ENCODE measurements around the gene FOXD2.

Gene FOXD2

DNA sequence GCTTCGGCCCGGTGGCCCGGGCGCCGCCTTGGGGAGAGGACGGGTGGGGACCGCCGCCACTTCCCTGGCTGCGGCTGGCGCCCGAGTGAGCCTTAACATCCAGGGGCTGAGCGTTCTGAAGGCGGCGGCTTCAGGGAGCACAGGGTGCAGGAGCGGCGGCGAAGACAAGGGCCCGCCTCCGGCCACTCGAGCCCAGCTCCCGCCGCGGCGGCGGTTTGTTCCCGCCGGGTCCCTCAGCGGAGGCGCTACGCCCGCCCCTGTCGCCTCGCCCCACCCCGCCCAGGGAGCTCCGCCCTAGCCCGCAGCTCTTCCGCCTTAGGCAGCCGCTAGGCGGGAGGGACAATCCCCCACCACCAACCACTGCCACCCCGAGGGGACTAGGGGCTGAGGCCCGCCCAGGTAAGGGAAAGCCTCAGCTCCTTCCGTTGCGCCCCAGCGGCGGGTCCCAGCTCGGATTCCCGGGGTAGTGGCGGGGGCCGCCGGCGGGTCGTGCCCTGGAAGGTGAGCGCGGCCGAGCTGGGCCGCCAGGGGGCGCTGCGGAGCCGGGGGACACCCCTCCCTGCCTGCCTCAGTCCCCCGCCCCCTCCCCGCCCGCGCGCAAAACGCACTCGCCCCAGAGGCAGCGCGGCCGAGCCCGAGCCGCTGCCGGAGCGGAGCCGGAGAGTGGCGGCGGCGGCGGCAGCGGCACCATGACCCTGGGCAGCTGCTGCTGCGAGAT is at the start of gene FOXD2:
TSS of gene FOXD2 (plus strand) at position 598 of the 718 bp plus-strand sequence. CDS start at position 690, 92 bp downstream.
- peak; percentile 71 for DNase-seq

- peak; percentile 15 for DNase-seq
Measured at GRCh38 chr1:47388891-47389238, 49.0 kb upstream of the FOXD2 start.

GRCh38 chr1:47389731-47390130 is 48.1 kb upstream of the FOXD2 start:
- DNase-seq: no peak

GRCh38 chr1:47390843-47391242 is 47.0 kb upstream of the FOXD2 start:
- DNase-seq: no peak

DNA sequence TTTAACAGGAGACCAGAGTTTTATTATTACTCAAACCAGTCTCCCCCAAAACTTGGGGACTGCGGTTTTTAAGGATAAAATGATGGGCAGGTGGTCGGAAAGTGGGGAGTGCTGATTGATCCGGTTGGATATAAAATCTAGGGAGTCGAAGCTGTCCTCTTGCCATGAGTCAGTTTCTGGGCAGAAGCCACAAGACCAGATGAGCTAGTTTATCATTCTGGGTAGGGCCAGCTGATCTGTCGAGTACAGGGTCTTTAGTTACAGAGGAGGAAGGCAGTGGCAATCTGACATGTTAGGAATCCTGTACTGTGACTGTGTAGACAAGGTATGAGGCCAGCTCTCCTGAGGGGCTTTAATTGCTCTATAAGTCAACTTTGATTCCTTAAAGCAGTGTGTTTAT is 44.7 kb upstream of the FOXD2 start:
- DNase-seq: no peak

GRCh38 chr1:47395433-47395832 is 42.4 kb upstream of the FOXD2 start:
- no peak for DNase-seq

DNA sequence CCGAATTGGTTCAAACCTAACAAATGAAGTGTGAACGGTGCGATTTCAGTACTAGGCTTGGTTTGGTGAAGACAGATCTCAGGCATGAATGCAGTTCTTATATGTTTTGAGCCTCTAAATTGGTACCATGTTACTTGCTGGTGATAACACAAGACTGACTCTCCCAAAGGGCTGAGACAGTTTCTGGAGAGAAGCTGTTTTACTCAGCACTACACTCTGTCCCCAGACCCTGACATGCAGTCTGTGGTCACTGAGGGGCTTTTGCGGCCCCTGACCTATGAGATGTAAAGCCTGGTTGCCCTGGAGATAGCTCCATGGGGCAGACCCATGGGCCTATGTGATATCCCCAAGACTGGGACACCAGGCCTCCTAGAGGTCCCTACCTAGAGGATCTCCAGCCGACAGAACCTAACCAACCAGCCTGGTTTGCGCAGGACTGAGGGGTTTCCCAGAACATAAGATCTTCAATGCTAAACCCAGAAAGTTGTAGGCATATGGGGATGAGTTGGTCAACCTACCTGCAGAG is 41.1 kb upstream of the FOXD2 start:
- DNase-seq: no peak

DNA sequence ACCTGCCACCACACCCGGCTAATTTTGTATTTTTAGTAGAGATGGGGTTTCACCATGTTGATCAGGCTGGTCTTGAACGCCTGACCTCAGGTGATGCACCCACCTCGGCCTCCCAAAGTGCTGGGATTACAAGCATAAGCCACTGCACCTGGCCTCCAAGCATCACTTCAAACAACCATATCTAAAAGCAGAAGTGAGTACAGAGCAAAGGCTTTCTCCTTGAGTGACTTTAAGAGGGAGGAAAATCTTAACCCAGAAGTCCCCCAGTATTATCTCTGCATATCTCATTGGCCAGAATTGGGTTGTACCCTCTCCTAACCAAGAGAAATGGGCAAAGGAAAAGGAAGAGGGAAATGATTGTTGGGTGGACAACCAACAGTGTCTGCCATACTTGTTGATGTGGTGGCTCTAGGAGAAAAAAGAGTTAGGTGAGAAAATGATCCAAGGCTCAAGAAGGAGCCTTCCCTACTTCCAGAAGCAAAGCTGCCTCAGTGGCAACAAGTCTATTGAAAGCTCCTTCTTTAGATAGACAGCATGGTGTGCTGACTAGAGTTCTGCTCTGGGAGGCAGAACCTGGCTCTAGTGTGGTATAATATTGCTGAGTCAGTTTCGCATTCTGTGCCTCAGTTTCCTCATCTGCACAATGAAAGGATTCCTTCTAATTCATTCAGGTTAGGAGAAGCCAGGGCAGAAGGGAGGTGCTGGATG is 38.6 kb upstream of the FOXD2 start:
- DNase-seq: no peak

- no peak for DNase-seq
Measured at GRCh38 chr1:47399846-47400155, 38.0 kb upstream of the FOXD2 start.

DNA sequence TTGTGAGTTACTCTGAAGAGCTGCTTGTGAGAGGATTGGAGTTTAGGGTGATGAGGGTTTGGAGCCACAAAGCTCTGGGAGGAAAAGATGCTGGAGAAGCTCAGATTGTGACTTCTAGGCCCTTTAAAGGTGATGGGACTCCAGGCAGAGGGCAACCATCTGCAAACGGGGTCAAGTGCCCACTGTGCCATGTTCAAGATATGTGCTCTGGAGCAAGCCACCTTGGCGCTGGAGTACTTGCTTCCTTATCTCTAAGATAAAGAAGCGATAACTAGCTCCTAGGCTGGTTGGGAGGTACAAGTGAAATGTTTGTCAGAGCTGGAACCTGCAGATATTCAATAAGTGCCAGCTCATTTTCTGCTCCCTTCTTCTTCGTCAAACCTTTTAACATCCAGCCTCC is 36.1 kb upstream of the FOXD2 start:
- no peak for DNase-seq

DNA sequence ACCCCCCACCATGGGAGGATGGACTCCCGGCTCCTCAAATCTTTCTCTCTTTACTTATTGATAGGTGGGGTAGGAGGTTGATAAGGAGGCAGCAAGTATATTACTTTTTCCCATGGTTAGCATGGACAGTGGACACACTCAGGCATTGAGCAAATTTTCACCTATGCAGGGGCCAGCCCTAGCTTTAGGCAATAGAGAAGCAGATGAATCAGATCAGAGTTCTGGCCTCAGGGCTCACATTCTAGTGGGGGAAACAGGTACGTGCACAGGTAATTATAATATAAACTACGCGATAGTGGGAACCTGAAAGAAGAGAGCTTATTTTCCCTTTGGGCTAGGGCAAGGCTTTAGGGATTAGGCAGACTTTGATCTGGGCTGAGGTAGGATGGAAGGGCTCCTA is 35.3 kb upstream of the FOXD2 start:
- DNase-seq: no peak

DNA sequence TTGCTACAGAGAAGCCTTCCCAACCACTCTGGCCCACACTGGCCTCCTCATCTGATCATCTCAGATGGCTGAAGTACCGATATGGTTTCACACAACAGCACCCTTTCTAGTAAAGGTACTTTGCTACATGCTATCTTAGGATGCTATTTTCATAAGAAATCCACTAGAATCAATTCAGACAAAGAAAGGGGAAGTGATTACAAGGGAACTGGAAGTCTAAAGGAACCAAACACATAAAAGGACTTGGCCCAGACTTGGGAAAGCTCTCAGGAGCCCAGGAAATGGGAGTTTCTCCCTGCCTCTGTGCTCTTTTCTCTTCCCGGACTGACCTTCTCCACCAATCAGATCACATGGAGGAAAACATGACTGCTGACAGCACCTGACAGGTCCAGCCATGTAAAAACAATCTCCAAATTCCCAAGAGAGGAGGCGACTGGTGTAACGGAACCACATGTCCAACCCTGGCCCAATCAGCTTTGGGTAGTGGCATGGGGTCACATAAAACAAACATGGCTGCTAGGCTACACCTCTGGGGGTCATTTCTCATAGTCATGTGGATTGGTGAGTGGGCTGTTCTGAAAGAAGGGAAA is 34.4 kb upstream of the FOXD2 start:
- DNase-seq: no peak

DNA sequence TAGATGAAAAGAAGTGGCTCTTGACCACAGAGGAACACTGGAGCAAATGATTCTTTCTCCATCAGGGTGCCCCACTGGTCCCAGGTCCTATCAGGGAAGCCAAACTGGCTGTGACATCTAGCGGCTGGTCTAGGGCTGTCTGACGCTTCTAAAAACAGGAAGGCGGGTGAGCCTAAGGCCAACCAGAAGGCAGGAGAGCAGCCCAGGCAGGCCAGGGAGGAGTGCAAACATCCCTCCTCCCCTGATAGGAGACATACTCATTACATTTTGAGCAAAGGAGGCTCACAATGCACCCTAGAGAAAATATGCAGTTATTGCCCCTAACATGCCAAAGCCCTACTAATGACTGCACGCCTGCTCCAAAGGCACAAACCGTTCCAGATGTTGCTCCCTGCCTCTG is 32.1 kb upstream of the FOXD2 start:
- DNase-seq: no peak

GRCh38 chr1:47406966-47407365 is 30.9 kb upstream of the FOXD2 start:
- no peak for DNase-seq

GRCh38 chr1:47407481-47407880 is 30.4 kb upstream of the FOXD2 start:
- no peak for DNase-seq

DNA sequence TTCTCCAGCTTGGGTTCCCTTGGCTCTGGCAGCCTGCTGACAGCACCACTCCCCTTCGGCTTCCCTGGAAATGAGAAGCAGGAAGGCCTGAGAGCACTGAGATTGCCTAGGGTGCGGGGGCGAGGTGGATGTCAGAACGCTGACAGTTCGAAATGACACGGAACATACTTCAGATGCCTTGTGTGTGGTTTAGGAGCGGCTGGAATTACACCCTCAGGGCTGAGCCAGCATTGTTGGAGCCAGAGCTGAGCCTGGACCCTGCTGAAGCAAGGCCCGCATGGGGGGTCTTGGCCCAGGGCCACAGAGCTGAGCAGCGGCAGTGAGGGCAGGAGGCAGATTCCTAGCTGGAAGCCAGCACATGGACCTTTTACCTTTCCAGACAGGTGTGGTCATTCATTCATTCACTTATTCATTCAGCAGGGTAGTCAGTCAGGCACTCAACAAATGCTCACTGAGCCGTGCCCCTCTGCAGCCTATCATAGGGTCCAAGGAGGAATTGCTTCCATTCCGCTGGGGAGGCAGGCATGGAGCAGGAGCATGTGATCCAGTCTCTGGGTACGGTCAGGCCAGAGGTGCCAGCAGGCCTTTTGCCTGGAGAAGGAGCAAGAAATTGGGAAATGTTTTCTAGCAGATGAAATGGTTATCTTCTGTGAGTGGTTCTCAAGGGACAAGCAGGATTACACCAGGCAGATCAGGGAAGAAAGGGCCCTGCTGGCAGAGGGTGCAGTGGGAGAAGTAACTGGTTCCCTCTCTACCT is 28.4 kb upstream of the FOXD2 start:
- DNase-seq: no peak

- DNase-seq: no peak
Measured at GRCh38 chr1:47410068-47410455, 27.8 kb upstream of the FOXD2 start.

- no peak for DNase-seq
Measured at GRCh38 chr1:47411436-47411835, 26.4 kb upstream of the FOXD2 start.

DNA sequence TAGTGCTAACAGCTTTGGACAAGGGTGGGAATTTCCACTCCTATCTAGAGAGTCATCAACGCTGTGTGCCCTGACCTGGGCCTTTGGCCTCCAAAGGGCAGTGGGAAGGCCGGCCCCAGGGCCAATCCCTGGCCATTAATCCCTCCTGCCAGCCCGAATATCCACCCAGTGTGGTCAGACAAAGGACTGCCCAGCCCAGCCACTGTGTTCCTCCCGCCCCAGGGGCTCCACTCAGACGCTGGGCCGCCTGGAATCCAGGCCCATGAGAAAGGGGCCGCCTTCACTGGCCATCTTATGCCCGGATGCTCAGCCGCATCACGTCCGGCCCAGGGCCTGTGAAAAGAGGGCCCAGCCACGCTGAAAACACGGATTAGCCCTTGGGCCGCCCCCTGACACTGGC is 25.4 kb upstream of the FOXD2 start:
- DNase-seq: no peak

DNA sequence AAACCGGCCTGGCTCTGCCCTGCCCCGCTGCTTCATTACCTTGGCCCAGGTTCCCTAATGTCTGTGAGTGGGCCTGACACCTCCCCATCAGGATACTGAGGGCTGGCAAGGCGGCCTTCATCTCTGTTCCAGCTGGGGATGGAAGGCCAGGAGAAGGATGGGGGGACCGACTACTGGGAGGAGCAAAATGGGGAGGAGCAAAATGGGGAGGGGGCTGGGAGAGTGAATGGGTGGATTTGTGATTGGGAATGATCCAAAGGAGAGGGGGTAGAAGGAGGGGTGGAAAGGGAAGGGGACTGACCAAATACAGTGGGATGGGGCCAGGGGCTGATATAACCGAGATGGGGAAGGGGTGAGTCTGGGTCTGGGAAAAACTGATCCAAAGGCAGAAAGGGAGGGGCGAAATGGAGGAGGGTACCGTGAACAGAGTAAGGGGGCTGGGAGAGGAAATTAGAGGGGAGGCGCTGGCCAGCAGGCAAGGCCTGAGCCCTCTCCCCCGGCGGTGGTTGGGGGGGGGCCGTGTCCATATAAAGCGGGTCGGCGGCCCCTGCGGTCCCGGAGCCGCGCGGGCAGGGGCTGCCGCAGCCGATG is 22.0 kb upstream of the FOXD2 start, which contains the start of gene FOXE3:
TSS of gene FOXE3 (plus strand) at position 558 of the 591 bp plus-strand sequence. CDS start at position 589, 31 bp downstream.
- no peak for DNase-seq

DNA sequence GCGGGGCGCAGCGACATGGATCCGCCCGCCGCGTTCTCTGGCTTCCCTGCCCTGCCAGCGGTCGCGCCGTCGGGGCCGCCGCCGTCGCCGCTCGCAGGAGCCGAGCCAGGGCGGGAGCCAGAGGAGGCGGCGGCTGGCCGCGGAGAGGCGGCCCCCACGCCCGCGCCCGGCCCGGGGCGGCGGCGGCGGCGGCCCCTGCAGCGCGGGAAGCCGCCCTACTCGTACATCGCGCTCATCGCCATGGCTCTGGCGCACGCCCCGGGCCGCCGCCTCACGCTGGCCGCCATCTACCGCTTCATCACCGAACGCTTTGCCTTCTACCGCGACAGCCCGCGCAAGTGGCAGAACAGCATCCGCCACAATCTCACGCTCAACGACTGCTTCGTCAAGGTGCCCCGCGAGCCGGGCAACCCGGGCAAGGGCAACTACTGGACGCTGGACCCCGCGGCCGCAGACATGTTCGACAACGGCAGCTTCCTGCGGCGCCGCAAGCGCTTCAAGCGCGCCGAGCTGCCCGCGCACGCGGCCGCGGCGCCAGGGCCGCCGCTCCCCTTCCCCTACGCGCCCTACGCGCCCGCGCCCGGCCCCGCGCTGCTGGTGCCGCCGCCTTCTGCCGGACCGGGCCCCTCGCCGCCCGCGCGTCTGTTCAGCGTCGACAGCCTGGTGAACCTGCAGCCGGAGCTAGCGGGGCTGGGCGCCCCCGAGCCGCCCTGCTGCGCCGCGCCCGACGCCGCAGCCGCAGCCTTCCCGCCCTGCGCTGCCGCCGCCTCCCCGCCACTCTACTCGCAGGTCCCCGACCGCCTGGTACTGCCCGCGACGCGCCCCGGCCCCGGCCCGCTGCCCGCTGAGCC is 21.3 kb upstream of the FOXD2 start:
- no peak for DNase-seq

All from NCI-H1092 (cell line).